ENCODE measurements around the gene RFC2.

Gene RFC2

DNA sequence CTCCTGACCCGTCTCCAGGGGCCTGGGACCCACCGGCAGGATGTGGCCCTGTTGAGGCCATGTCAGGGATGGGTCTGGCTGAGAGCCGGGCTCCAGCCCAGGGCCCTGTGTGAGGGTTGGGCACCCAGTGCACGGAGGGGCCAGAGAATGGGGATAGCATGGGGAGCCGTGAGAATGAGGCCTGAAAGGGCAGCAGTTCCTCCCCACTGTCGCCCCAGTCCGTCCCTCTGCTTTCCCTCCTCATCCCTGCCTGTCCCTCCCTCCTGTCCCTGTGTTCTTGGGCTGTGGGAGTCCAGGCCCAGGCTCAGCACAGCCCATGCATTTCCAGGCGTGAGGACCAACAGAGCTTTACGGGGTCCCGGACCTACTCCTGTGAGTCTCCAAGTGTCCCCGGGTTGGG, 34.8 kb downstream of the RFC2 start:
- Histone ChIP-seq H3K27ac (ENCODE audit: low read length) (peak overlapping the region; percentile 95), H3K9me3 (ENCODE audit: insufficient read depth, low read length, severe bottlenecking) (no peaks in the 10 kb centered on the region), H3K9ac (ENCODE audit: low read depth, low read length) (peak overlapping the region; percentile 32), H3K36me3 (ENCODE audit: insufficient read depth, low read length) (peaks cover 4% of the 10 kb centered on the region; the same call in 1 of the 2 replicates), H3K4me2 (ENCODE audit: insufficient read depth, low read length) (no peak overlapping the region), H3K4me3 (ENCODE audit: low read depth in 1 of 2, low read length in 2 of 2) (no peak overlapping the region), H2AFZ (ENCODE audit: low read depth, low read length) (no peak overlapping the region), H3K4me1 (ENCODE audit: insufficient read depth, low read length) (peaks cover 65% of the 10 kb centered on the region), H3K79me2 (ENCODE audit: insufficient read depth, low read length) (no peaks in the 10 kb centered on the region), H3K27me3 (ENCODE audit: insufficient read depth, low read length, poor library complexity) (no peaks in the 10 kb centered on the region), H4K20me1 (ENCODE audit: insufficient read depth, low read length) (no peaks in the 10 kb centered on the region)
- no peak for DNase-seq
- no peak for ATAC-seq (ENCODE audit: insufficient read depth, low read depth)
- TF ChIP-seq EZH2 (IDR thresholded peaks at IDR 0.05; ENCODE audit: borderline replicate concordance, low read depth, low read length, severe bottlenecking): no peak
- TF ChIP-seq, protein P1, sequence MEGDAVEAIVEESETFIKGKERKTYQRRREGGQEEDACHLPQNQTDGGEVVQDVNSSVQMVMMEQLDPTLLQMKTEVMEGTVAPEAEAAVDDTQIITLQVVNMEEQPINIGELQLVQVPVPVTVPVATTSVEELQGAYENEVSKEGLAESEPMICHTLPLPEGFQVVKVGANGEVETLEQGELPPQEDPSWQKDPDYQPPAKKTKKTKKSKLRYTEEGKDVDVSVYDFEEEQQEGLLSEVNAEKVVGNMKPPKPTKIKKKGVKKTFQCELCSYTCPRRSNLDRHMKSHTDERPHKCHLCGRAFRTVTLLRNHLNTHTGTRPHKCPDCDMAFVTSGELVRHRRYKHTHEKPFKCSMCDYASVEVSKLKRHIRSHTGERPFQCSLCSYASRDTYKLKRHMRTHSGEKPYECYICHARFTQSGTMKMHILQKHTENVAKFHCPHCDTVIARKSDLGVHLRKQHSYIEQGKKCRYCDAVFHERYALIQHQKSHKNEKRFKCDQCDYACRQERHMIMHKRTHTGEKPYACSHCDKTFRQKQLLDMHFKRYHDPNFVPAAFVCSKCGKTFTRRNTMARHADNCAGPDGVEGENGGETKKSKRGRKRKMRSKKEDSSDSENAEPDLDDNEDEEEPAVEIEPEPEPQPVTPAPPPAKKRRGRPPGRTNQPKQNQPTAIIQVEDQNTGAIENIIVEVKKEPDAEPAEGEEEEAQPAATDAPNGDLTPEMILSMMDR (IDR thresholded peaks at IDR 0.05; ENCODE audit: borderline replicate concordance, extremely low read depth, low read length, poor library complexity, severe bottlenecking): no peak

DNA sequence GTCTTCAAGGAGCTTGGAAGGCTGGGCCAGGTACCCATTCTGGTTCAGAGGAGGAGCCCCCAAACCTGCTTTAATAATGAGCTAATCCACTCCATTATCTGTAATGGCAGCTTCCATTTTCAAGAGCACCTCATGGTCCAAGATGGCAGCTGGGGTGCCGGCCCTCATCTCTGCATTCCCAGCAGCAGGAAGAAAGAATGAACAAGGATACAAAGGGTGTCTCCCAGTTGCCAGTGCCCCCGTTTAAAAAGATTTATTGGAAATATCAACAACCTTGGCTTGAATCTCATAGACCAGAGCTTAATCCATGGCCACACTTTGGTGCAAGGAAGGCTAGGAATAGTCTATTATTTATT, 35.9 kb downstream of the RFC2 start:
- H3K79me2 ChIP-seq (ENCODE audit: insufficient read depth, low read length): no peaks in the 10 kb centered on the region
- peak overlapping the region; percentile 65 for H2AFZ ChIP-seq (ENCODE audit: low read depth, low read length)
- H3K4me1 ChIP-seq (ENCODE audit: insufficient read depth, low read length): peaks cover 65% of the 10 kb centered on the region
- H4K20me1 ChIP-seq (ENCODE audit: insufficient read depth, low read length): no peaks in the 10 kb centered on the region
- peak overlapping the region; percentile 99 for H3K27ac ChIP-seq (ENCODE audit: low read length)
- ATAC-seq (ENCODE audit: insufficient read depth, low read depth): no peak
- no peaks in the 10 kb centered on the region for H3K36me3 ChIP-seq (ENCODE audit: insufficient read depth, low read length)
- no peak overlapping the region; a peak in 1 of 4 replicates for H3K4me3 ChIP-seq (ENCODE audit: low read depth in 1 of 2, low read length in 2 of 2)
- H3K9me3 ChIP-seq (ENCODE audit: insufficient read depth, low read length, severe bottlenecking): no peaks in the 10 kb centered on the region
- no peaks in the 10 kb centered on the region for H3K27me3 ChIP-seq (ENCODE audit: insufficient read depth, low read length, poor library complexity)
- no peak for DNase-seq
- no peak for TF ChIP-seq EZH2 (IDR thresholded peaks at IDR 0.05; ENCODE audit: borderline replicate concordance, low read depth, low read length, severe bottlenecking)
- TF ChIP-seq, protein P1 (IDR thresholded peaks at IDR 0.05; ENCODE audit: borderline replicate concordance, extremely low read depth, low read length, poor library complexity, severe bottlenecking): no peak
- peak overlapping the region; percentile 50; the same call in 1 of the 2 replicates for H3K4me2 ChIP-seq (ENCODE audit: insufficient read depth, low read length)
- peak overlapping the region; percentile 65 for H3K9ac ChIP-seq (ENCODE audit: low read depth, low read length)

DNA sequence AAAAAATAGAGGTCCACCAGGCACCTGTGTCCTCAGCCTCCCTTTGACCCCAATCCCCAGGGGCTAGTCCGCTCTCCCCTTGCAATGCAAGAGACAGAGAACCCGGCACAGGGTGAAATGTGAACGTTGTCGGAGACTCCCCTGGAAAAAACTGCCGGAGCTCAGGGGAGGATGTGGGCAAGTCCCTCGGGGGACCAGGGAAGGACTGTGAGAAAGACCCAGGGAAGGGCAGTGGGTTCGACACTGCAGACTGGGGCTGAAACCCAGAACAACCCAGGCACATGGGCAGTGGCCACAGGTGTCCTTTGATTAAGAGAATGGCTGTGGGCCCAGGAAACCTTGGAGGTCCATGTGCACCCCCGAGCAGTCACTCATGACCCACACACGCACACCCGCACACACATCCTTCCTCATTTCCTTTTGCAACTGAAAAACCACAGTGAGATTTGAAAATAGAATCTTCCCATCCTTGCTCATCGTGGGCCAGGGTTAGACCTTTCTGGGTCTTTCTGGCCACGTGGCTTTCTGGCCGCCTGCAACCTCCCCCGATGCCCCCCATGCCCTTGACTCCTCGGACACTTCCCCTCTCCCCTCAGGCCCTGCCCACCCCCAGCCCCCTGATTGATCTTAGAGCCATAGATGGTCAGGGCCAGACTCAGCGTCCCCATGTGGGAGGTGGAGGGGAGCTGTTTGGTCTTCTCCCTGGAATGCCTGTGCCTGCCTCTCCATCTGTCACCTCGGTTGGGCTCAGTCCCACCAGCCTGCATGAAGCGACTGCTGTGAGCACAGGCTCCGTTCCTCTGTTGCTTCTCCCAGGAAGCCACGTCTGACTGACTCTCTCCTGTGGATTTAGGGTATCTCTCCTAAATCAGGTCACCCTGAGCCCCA, 36.5 kb downstream of the RFC2 start:
- Histone ChIP-seq H3K36me3 (ENCODE audit: insufficient read depth, low read length) (no peaks in the 10 kb centered on the region), H3K4me1 (ENCODE audit: insufficient read depth, low read length) (peaks cover 65% of the 10 kb centered on the region), H2AFZ (ENCODE audit: low read depth, low read length) (peak overlapping the region; percentile 65), H3K4me3 (ENCODE audit: low read depth in 1 of 2, low read length in 2 of 2) (peak overlapping the region in 1 of 2 experiments; percentile 14; a peak in 1 of 4 replicates), H4K20me1 (ENCODE audit: insufficient read depth, low read length) (no peaks in the 10 kb centered on the region), H3K27ac (ENCODE audit: low read length) (peak overlapping the region; percentile 99), H3K9me3 (ENCODE audit: insufficient read depth, low read length, severe bottlenecking) (no peaks in the 10 kb centered on the region), H3K27me3 (ENCODE audit: insufficient read depth, low read length, poor library complexity) (no peaks in the 10 kb centered on the region), H3K4me2 (ENCODE audit: insufficient read depth, low read length) (peak overlapping the region; percentile 50), H3K9ac (ENCODE audit: low read depth, low read length) (peak overlapping the region; percentile 65), H3K79me2 (ENCODE audit: insufficient read depth, low read length) (no peaks in the 10 kb centered on the region)
- no peak for TF ChIP-seq EZH2 (IDR thresholded peaks at IDR 0.05; ENCODE audit: borderline replicate concordance, low read depth, low read length, severe bottlenecking)
- TF ChIP-seq, protein P1 (IDR thresholded peaks at IDR 0.05; ENCODE audit: borderline replicate concordance, extremely low read depth, low read length, poor library complexity, severe bottlenecking): no peak
- DNase-seq (peak; percentile 93), ATAC-seq (ENCODE audit: insufficient read depth, low read depth) (peak; percentile 82)

All from DND-41 (cell line).